ENCODE measurements around the gene DNAJC13.

DNA sequence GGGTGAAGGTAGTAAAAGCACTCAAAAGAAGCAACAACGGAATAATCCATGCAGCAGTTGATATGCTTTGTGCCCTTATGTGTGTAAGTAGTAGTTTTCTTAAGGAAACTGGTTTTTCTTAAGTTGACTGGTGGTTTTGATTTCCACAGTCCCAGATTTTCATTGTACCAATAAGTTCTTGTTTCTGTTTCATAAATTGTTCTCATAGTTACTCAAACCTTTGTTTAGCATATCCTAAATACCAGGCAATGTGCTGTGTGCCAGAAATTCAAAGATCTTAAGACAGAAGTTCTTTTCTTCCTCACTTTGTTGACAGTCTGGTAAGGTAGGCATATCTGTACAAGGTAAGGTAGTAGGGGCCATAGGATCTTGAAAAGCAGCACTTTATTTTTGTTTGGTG, 40.0 kb downstream of the DNAJC13 start:
- TF ChIP-seq POLR2AphosphoS5 (IDR thresholded peaks at IDR 0.05) (no peak), POLR2A (IDR thresholded peaks at IDR 0.05) (no peak)

All from prostate gland (tissue), 1 donor.